SJCRH30 (cell line): ENCODE data around the gene KAZN. TPM values are rescaled to one million over a fixed set of nuclear protein-coding genes. Genes with fewer than 3 reads are reported as not detected.

Experiments
- DNase-seq, 2 experiments: peaks; one replicate each; pipeline ENCODE4 v3.0.0-alpha.2; 2015 to 2020
- H3K27ac ChIP-seq: fragments of 250-450 bp; sonication (Bioruptor Pico); 2 replicates; pipeline ENCODE4 v1.5.1; 2020; ENCODE audit warnings: mild to moderate bottlenecking, moderate library complexity
- H3K27me3 ChIP-seq: fragments of 250-450 bp; sonication (Bioruptor Pico); 2 replicates; pipeline ENCODE4 v1.5.1; 2020; ENCODE audit warnings: mild to moderate bottlenecking, moderate library complexity
- H3K36me3 ChIP-seq: fragments of 250-450 bp; sonication (Bioruptor Pico); 2 replicates; pipeline ENCODE4 v1.5.1; 2020; ENCODE audit warnings: mild to moderate bottlenecking, moderate library complexity
- H3K4me1 ChIP-seq: fragments of 250-450 bp; sonication (Bioruptor Pico); 2 replicates; pipeline ENCODE4 v1.5.1; 2020; ENCODE audit warnings: mild to moderate bottlenecking, moderate library complexity
- H3K4me3 ChIP-seq: fragments of 250-450 bp; sonication (Bioruptor Pico); 2 replicates; pipeline ENCODE4 v1.5.1; 2020; ENCODE audit warnings: mild to moderate bottlenecking, moderate library complexity
- H3K9me3 ChIP-seq: fragments of 250-450 bp; sonication (Bioruptor Pico); replicated peaks from 2 replicates; pipeline ENCODE4 v1.5.1; 2020; ENCODE audit warnings: mild to moderate bottlenecking, moderate library complexity
- total RNA-seq: library from RNA; depleted of rRNA; stranded (reverse); fragments of >200 nt; shearing (Covaris generic); gene quantifications from 2 replicates; pipeline ENCODE4 v1.2.3, GENCODE V29; 2014

Gene KAZN
- total RNA-seq, 1 experiment from 2014 or later: 0.10 TPM

- no peak for DNase-seq
- no peaks in the 10 kb centered on the region for H3K9me3 ChIP-seq
- H3K27ac ChIP-seq: no peak overlapping the region
- no peaks in the 10 kb centered on the region for H3K4me1 ChIP-seq
- no peaks in the 10 kb centered on the region for H3K27me3 ChIP-seq
- no peak overlapping the region for H3K4me3 ChIP-seq
- no peaks in the 10 kb centered on the region for H3K36me3 ChIP-seq
Measured at GRCh38 chr1:15016526-15016925, 418.0 kb downstream of the KAZN start.

- DNase-seq: no peak
- H3K9me3 ChIP-seq: no peaks in the 10 kb centered on the region
- no peaks in the 10 kb centered on the region for H3K4me1 ChIP-seq
- H3K27me3 ChIP-seq: no peaks in the 10 kb centered on the region
- no peak overlapping the region for H3K27ac ChIP-seq
- no peaks in the 10 kb centered on the region for H3K36me3 ChIP-seq
- no peak overlapping the region for H3K4me3 ChIP-seq
Measured at GRCh38 chr1:15017120-15017519, 418.6 kb downstream of the KAZN start.

- no peak overlapping the region for H3K27ac ChIP-seq
- no peaks in the 10 kb centered on the region for H3K4me1 ChIP-seq
- no peak overlapping the region for H3K4me3 ChIP-seq
- H3K27me3 ChIP-seq: no peaks in the 10 kb centered on the region
- no peak for DNase-seq
- no peaks in the 10 kb centered on the region for H3K36me3 ChIP-seq
- H3K9me3 ChIP-seq: no peaks in the 10 kb centered on the region
Measured at GRCh38 chr1:15018767-15019166, 420.3 kb downstream of the KAZN start.

- no peaks in the 10 kb centered on the region for H3K36me3 ChIP-seq
- no peak overlapping the region for H3K4me3 ChIP-seq
- H3K27ac ChIP-seq: no peak overlapping the region
- no peaks in the 10 kb centered on the region for H3K27me3 ChIP-seq
- H3K4me1 ChIP-seq: no peaks in the 10 kb centered on the region
- no peak for DNase-seq
- H3K9me3 ChIP-seq: no peaks in the 10 kb centered on the region
Measured at GRCh38 chr1:15020943-15021745, 422.7 kb downstream of the KAZN start.

GRCh38 chr1:15022048-15022447, 423.6 kb downstream of the KAZN start:
- H3K36me3 ChIP-seq: no peaks in the 10 kb centered on the region
- no peaks in the 10 kb centered on the region for H3K27me3 ChIP-seq
- DNase-seq: no peak
- no peak overlapping the region for H3K27ac ChIP-seq
- no peaks in the 10 kb centered on the region for H3K4me1 ChIP-seq
- H3K4me3 ChIP-seq: no peak overlapping the region
- H3K9me3 ChIP-seq: no peaks in the 10 kb centered on the region

GRCh38 chr1:15023205-15023604, 424.7 kb downstream of the KAZN start:
- Histone ChIP-seq H3K4me3 (no peak overlapping the region), H3K4me1 (no peaks in the 10 kb centered on the region), H3K27ac (no peak overlapping the region), H3K27me3 (no peaks in the 10 kb centered on the region), H3K36me3 (no peaks in the 10 kb centered on the region), H3K9me3 (no peaks in the 10 kb centered on the region)
- no peak for DNase-seq

- no peaks in the 10 kb centered on the region for H3K36me3 ChIP-seq
- no peaks in the 10 kb centered on the region for H3K4me1 ChIP-seq
- no peaks in the 10 kb centered on the region for H3K27me3 ChIP-seq
- no peak overlapping the region for H3K27ac ChIP-seq
- H3K4me3 ChIP-seq: no peak overlapping the region
- no peak for DNase-seq
- H3K9me3 ChIP-seq: no peaks in the 10 kb centered on the region
Measured at GRCh38 chr1:15023976-15024375, 425.5 kb downstream of the KAZN start.

- Histone ChIP-seq H3K4me1 (no peaks in the 10 kb centered on the region), H3K36me3 (no peaks in the 10 kb centered on the region), H3K4me3 (no peak overlapping the region), H3K27ac (no peak overlapping the region), H3K27me3 (no peaks in the 10 kb centered on the region), H3K9me3 (no peaks in the 10 kb centered on the region)
- DNase-seq: no peak
Measured at GRCh38 chr1:15026117-15026489, 427.6 kb downstream of the KAZN start.

GRCh38 chr1:15027515-15027986, 429.1 kb downstream of the KAZN start:
- no peak overlapping the region for H3K27ac ChIP-seq
- no peak overlapping the region for H3K4me3 ChIP-seq
- H3K9me3 ChIP-seq: no peaks in the 10 kb centered on the region
- no peaks in the 10 kb centered on the region for H3K36me3 ChIP-seq
- no peaks in the 10 kb centered on the region for H3K27me3 ChIP-seq
- DNase-seq: peak; percentile 50 to 71
- no peaks in the 10 kb centered on the region for H3K4me1 ChIP-seq

- Histone ChIP-seq H3K36me3 (no peaks in the 10 kb centered on the region), H3K9me3 (no peaks in the 10 kb centered on the region), H3K4me1 (no peaks in the 10 kb centered on the region), H3K27me3 (no peaks in the 10 kb centered on the region), H3K4me3 (no peak overlapping the region), H3K27ac (no peak overlapping the region)
- DNase-seq: no peak
Measured at GRCh38 chr1:15028102-15028501, 429.6 kb downstream of the KAZN start.

- Histone ChIP-seq H3K36me3 (no peaks in the 10 kb centered on the region), H3K27ac (no peak overlapping the region), H3K27me3 (no peaks in the 10 kb centered on the region), H3K9me3 (no peaks in the 10 kb centered on the region), H3K4me1 (no peaks in the 10 kb centered on the region), H3K4me3 (no peak overlapping the region)
- DNase-seq: no peak
Measured at GRCh38 chr1:15028616-15029015, 430.1 kb downstream of the KAZN start.

GRCh38 chr1:15029036-15029435, 430.6 kb downstream of the KAZN start:
- no peak overlapping the region for H3K27ac ChIP-seq
- no peaks in the 10 kb centered on the region for H3K4me1 ChIP-seq
- H3K4me3 ChIP-seq: no peak overlapping the region
- H3K27me3 ChIP-seq: no peaks in the 10 kb centered on the region
- H3K9me3 ChIP-seq: no peaks in the 10 kb centered on the region
- no peak for DNase-seq
- no peaks in the 10 kb centered on the region for H3K36me3 ChIP-seq

GRCh38 chr1:15029786-15030185, 431.3 kb downstream of the KAZN start:
- no peak overlapping the region for H3K4me3 ChIP-seq
- no peaks in the 10 kb centered on the region for H3K9me3 ChIP-seq
- H3K27ac ChIP-seq: no peak overlapping the region
- no peaks in the 10 kb centered on the region for H3K4me1 ChIP-seq
- H3K27me3 ChIP-seq: no peaks in the 10 kb centered on the region
- H3K36me3 ChIP-seq: no peaks in the 10 kb centered on the region
- DNase-seq: no peak

- no peak for DNase-seq
- H3K27me3 ChIP-seq: no peaks in the 10 kb centered on the region
- no peaks in the 10 kb centered on the region for H3K9me3 ChIP-seq
- H3K27ac ChIP-seq: no peak overlapping the region
- no peak overlapping the region for H3K4me3 ChIP-seq
- no peaks in the 10 kb centered on the region for H3K4me1 ChIP-seq
- H3K36me3 ChIP-seq: no peaks in the 10 kb centered on the region
Measured at GRCh38 chr1:15031251-15031933, 432.9 kb downstream of the KAZN start.

GRCh38 chr1:15033264-15033663, 434.8 kb downstream of the KAZN start:
- no peak overlapping the region for H3K27ac ChIP-seq
- H3K4me1 ChIP-seq: no peaks in the 10 kb centered on the region
- peak in 1 of 2 experiments; percentile 21 for DNase-seq
- no peaks in the 10 kb centered on the region for H3K36me3 ChIP-seq
- no peaks in the 10 kb centered on the region for H3K27me3 ChIP-seq
- no peaks in the 10 kb centered on the region for H3K9me3 ChIP-seq
- no peak overlapping the region for H3K4me3 ChIP-seq
